Mucosa of rectum (tissue), 2 donors: ENCODE results near the gene MRAS.

Experiments used
- H3K27ac ChIP-seq, 2 donors: one replicate each; pipeline ENCODE4 v1.7.0; 2013; ENCODE audit warnings: inconsistent platforms in 2 of 2, low read depth in 2 of 2, low read length in 2 of 2
- H3K27me3 ChIP-seq, 2 donors: one replicate each; pipeline ENCODE4 v1.7.0; 2013; ENCODE audit warnings: low read length in 2 of 2; ENCODE audit not compliant: control insufficient read depth in 2 of 2, insufficient read depth in 2 of 2
- H3K36me3 ChIP-seq, 2 donors: one replicate each; pipeline ENCODE4 v1.7.0; 2013; ENCODE audit warnings: low read length in 2 of 2; ENCODE audit not compliant: control insufficient read depth in 2 of 2, insufficient read depth in 2 of 2
- H3K4me1 ChIP-seq, 2 donors: one replicate each; pipeline ENCODE4 v1.7.0; 2013; ENCODE audit warnings: low read length in 2 of 2, mild to moderate bottlenecking in 1 of 2; ENCODE audit not compliant: control insufficient read depth in 2 of 2, insufficient read depth in 2 of 2
- H3K4me3 ChIP-seq, 2 donors: one replicate each; pipeline ENCODE4 v1.7.0; 2013; ENCODE audit warnings: low read length in 2 of 2
- H3K9ac ChIP-seq, 2 donors: one replicate each; pipeline ENCODE4 v1.7.0; 2013; ENCODE audit warnings: low read length in 2 of 2, low read depth in 1 of 2, mild to moderate bottlenecking in 1 of 2
- H3K9me3 ChIP-seq, 2 donors: one replicate each; pipeline ENCODE4 v1.7.0; 2013; ENCODE audit warnings: low read length in 2 of 2; ENCODE audit not compliant: control insufficient read depth in 2 of 2
- donor health status: healthy.
- donor health status: Normal muscosa, but diverticular disease.

Gene MRAS

DNA sequence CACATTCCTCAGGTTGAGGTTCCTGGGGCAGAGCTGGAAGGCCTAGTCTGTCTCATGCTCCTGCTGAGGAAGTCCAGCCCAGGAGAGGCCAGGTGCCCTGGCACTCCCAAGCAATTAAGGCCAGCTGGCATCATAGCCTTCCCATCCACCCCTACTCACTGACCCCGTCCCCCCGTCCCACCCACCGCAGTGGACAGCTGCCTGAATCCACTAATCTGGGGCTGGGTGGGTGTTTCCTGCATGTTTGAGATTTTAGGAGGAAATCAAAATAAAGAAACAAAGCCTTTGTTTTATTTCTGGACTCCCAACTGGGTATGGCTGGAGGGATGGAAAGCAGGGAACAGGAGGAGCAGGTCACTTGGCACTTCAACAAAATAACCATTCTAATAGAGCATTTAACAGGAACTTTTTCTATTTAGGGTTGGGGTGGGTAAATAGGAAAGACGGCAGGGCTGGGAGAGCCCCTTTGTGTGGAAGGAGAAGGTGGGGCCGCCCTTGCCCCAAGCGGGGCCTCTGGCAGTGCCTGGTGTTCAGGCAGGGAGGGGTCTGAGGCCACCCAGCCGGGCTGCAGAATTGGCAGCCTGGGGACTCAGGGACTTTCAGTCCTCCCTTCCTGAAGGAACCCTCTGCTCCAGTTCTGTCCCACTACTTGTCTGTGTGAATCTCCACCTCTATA is 8.5 kb downstream of the MRAS start:
- H3K9me3 ChIP-seq: no peaks in the 10 kb centered on the region
- H3K4me3 ChIP-seq: no peak overlapping the region
- no peaks in the 10 kb centered on the region for H3K4me1 ChIP-seq
- no peak overlapping the region for H3K9ac ChIP-seq
- no peaks in the 10 kb centered on the region for H3K27me3 ChIP-seq
- no peak overlapping the region for H3K27ac ChIP-seq
- H3K36me3 ChIP-seq: no peaks in the 10 kb centered on the region

DNA sequence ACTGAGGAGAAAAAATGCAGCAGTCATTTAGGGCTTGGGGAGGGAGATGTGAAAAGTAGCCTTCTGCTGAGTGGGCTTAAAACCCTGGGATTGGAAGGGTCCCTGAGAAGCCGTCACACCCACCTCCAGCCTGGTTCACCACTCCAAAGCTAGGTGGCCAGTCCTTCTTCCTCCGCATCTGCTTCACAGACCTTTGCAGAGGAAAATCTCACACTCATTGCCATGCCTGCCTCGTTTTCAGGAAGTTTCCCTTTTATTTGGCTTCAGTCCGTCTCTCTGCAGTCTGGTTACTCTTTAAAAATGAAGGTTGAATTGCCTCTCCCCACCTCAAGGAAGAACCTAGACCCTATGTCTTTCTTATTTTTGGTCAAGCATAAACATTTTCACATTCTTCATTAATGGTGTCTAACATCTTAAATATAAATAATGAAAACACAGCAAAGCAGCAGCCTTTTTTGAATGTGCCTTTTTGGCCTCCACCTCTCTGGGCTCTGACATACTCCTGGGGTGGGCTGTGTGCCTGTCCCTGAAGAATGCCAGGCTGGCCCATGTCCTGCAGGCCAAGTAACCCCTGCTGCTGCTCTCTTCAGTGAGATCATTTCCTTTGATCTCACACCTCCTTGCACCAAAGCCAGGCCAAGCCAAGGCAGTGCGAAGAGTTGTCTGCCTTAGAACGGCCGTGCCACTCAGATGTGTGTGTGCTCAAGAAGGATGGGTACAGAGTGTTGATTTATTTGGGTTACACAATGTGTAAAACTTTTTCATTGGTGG is 11.0 kb downstream of the MRAS start:
- no peaks in the 10 kb centered on the region for H3K9me3 ChIP-seq
- no peak overlapping the region for H3K9ac ChIP-seq
- no peak overlapping the region for H3K27ac ChIP-seq
- no peak overlapping the region for H3K4me3 ChIP-seq
- no peaks in the 10 kb centered on the region for H3K36me3 ChIP-seq
- no peaks in the 10 kb centered on the region for H3K27me3 ChIP-seq
- H3K4me1 ChIP-seq: no peaks in the 10 kb centered on the region

DNA sequence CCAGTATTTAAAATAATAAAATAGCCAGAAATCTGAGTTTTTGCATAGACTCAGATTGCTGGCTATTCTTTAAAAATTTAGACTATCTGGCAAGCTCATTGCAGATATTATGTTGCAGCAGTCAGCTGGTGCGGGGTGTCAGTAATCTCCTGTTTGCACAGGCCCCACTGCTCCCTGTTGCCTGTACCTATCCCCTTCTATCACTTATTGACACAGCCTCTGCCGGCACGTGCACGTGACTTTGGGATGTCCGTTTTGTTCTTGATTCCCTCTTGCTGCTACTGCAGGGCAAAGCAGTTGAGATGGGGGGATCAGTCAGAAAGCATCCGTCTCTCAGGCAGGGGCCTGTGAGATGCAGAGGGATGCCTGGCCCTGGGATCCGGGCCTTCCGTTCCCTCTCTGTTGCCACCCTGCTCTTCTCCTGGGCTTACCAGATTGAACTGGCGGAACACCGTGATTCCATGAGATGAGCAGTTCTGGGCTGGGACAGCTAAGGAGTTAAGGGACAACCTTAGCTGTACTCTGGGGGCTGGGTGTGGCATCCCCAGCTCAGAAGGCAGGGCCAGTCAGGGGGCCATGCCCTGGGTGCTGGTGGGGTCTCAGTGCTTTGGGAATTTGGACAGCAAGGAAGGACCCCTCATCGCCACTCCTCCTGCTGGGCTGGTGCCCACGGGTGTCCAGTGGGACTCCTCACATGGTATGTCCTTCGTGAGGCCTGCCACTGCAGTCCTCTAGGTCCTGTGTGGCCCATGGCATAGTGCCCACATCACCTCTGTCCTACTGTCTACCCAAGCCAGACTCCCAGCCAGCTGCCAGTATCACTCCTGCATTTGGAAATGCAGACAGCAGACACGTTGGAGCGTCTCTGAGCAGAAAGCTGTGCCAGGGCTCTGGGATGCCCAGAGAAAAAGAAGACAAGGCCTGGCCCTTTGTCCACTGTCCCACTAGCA is 11.8 kb downstream of the MRAS start:
- Histone ChIP-seq H3K9ac (no peak overlapping the region), H3K36me3 (no peaks in the 10 kb centered on the region), H3K27me3 (no peaks in the 10 kb centered on the region), H3K4me1 (no peaks in the 10 kb centered on the region), H3K27ac (no peak overlapping the region), H3K9me3 (no peaks in the 10 kb centered on the region), H3K4me3 (no peak overlapping the region)

DNA sequence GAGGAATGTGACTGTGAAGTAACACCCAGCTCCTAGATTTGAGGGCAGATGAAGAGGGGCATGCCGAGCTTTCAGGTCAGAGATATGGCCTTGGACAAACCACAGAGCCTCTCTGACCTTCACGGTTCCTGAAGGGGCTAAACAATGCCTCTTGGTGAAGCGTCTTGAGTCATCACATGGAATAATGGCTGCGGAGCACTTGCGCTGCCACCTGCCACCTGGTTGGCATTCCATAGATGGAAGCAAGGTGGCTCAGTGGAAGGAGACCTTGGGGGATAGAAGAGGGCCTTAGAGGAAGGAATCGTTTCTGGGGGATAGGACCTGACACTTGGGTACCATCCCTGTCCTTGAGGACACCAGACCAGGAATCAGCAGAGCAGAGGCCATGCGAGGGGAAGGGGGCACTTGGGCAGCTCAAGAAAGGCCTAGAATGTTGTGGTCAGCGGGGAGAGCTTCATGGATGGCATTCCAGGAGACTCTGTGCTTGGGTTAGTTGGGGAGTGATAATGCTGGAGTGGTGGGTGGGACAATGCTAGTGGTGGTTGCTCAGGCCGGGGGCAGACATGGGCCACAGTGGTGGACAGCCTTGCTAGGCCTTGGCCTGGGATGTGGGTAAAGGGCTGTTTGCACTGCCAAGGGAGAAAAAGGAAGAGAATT is 12.6 kb downstream of the MRAS start:
- H3K4me1 ChIP-seq: no peaks in the 10 kb centered on the region
- no peak overlapping the region for H3K9ac ChIP-seq
- H3K4me3 ChIP-seq: no peak overlapping the region
- H3K27me3 ChIP-seq: no peaks in the 10 kb centered on the region
- no peaks in the 10 kb centered on the region for H3K9me3 ChIP-seq
- H3K36me3 ChIP-seq: no peaks in the 10 kb centered on the region
- H3K27ac ChIP-seq: no peak overlapping the region

DNA sequence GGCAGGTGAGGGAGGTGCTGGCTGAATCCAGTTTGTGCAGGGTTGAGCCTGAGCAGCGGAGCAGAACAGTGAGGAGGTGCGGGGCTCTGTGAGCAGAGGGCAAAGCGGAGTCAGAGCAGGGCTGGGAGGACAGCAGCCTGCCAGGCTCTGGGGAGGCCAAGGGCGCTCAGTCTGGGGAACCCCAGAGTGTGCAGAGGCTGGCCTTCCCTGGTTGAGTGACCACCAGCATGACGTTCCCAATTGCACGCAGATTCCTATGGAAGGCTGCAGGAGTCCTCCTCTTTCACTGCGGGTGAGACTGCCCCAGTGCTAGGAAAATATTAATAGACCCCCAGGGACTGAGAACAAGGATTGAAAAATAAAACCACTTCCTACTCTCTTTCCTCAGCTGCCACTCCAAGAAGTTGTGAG is 13.2 kb downstream of the MRAS start:
- Histone ChIP-seq H3K4me3 (no peak overlapping the region), H3K4me1 (no peaks in the 10 kb centered on the region), H3K36me3 (no peaks in the 10 kb centered on the region), H3K9ac (no peak overlapping the region), H3K27me3 (no peaks in the 10 kb centered on the region), H3K27ac (no peak overlapping the region), H3K9me3 (no peaks in the 10 kb centered on the region)

DNA sequence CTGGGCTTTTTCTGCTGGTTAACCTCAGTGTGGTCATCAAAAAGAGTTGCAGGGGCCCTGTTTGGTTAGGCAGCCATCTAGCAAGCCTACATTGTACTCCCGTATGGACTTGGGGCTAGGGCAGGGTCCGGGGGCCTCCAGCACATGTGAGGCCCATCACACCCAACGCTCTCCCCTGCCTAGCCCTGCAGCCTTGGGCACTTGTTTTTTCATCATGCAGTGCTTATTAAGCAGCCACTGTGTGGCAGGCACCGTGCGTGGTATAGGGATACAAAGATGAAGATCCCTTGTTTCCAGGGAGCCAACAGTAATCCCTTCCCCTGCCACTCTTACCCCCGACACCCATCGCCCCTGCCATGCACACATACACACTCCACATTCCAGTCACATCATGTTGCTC is 14.2 kb downstream of the MRAS start:
- no peak overlapping the region for H3K4me3 ChIP-seq
- H3K27me3 ChIP-seq: no peaks in the 10 kb centered on the region
- no peaks in the 10 kb centered on the region for H3K4me1 ChIP-seq
- H3K36me3 ChIP-seq: no peaks in the 10 kb centered on the region
- H3K9me3 ChIP-seq: no peaks in the 10 kb centered on the region
- H3K9ac ChIP-seq: no peak overlapping the region
- H3K27ac ChIP-seq: no peak overlapping the region

DNA sequence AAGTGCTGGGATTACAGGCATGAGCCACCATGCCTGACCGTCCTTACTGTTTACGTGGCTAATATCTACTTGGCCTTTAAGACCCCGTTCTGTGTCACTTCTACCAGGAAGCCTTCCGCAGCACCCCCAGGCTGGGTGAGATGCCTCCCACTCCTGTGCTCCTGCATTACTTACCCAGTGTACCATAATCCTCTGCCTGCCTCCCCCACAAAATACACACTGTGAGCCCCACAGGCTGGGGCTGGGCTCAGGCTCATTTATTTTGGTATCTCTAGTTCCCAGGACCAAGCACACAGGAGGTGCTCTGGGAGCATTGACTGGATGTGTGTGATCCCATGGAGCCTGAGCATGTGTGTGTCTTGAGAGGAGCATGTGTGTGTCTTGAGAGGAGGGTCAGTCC is 14.9 kb downstream of the MRAS start:
- Histone ChIP-seq H3K36me3 (no peaks in the 10 kb centered on the region), H3K27ac (no peak overlapping the region), H3K4me1 (peaks cover 0 to 2% of the 10 kb centered on the region in 2 donors), H3K4me3 (no peak overlapping the region), H3K27me3 (no peaks in the 10 kb centered on the region), H3K9ac (no peak overlapping the region), H3K9me3 (no peaks in the 10 kb centered on the region)

DNA sequence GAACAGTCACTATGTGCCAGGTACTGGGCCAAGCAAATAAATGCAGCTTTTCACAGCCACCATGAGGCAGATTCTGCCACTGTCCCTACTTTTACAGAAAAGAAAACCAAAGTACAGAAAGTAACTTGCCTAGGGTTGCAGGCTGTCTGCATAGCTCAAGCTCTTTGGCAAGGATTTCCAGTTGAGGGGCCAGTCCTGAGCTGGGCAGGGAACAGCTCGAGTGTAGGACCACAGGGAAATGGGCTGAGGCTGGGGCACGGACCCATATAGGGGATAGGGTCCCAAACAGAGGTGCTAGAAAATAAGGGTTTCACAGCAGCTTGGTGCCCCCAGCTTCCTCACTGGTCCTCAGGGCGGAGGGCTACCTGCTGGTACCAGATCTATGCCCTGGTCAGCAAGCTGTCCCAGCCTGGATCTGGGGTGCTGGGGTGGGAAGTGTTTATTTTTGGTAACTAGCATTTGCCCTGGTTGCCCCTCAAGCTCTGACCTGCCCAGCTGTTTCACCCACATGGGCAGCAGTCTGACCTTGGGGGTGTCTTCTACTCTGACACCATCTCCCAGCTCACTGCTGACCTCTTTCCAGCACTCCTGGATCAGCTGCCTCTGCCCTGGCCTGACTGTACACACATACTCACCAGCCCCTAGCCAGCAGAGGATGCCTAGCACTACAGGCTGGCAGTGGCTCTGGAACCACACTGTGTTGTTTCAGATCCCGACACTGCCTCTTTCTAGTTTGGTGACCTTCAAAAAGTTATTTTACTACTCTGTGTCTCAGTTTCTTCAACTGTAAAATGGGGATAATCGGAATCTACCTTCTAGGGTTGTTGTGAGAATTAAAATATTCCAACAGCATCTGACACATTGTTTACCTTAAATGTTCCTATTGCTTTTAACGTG is 16.2 kb downstream of the MRAS start:
- peaks cover 0 to 2% of the 10 kb centered on the region in 2 donors for H3K4me1 ChIP-seq
- H3K9me3 ChIP-seq: no peaks in the 10 kb centered on the region
- no peak overlapping the region for H3K9ac ChIP-seq
- H3K36me3 ChIP-seq: no peaks in the 10 kb centered on the region
- H3K27ac ChIP-seq: no peak overlapping the region
- no peak overlapping the region for H3K4me3 ChIP-seq
- H3K27me3 ChIP-seq: no peaks in the 10 kb centered on the region

DNA sequence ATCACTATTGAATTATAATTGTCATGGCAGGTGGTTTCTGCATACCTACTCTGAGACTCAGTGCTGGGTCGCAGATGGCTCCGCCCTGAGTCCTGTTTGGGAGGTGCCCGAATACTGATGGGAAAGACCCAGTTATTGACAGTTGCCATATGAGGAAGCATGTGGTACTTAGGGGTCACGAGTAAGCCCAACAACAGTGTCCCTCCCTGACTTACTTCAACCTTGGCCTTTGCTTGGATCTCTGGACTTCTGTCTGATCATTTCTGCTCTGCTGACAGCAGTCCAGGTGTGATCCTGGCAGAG is 16.8 kb downstream of the MRAS start:
- Histone ChIP-seq H3K36me3 (no peaks in the 10 kb centered on the region), H3K4me1 (peaks cover 0 to 2% of the 10 kb centered on the region in 2 donors), H3K9ac (no peak overlapping the region), H3K27ac (no peak overlapping the region), H3K27me3 (no peaks in the 10 kb centered on the region), H3K4me3 (no peak overlapping the region), H3K9me3 (no peaks in the 10 kb centered on the region)
